ENCODE results near the gene SORCS2. TPM values are rescaled to one million over a fixed set of nuclear protein-coding genes. Genes with fewer than 3 reads are reported as not detected.

The SORCS2 gene
- total RNA-seq, 4 donors from 2014 or later: 0.07 to 1.2 (median 0.11) TPM

- Histone ChIP-seq H3K4me1 (no peaks in the 10 kb centered on the region), H3K9me3 (no peaks in the 10 kb centered on the region), H3K4me3 (no peak overlapping the region), H3K36me3 (no peaks in the 10 kb centered on the region), H3K27me3 (peaks cover 0 to 26% (median 20%) of the 10 kb centered on the region in 3 donors), H3K27ac (no peak overlapping the region)
- DNase-seq: no peak
- TF ChIP-seq CTCF (IDR thresholded peaks at IDR 0.05 in 4 of 5, conservative IDR thresholded peaks at IDR 0.05 in 1 of 5) (no peak), POLR2A (IDR thresholded peaks at IDR 0.05) (no peak)
- intact Hi-C loops (cut with DNase I; ENCODE audit: low total_unique reads) (no loop called here), in situ Hi-C loops (cut with MboI; ENCODE audit: low sequenced_read_pairs in 4 of 4) (no loop called here)
- no peak for ATAC-seq
Observed at GRCh38 chr4:7591409-7592053, 399.2 kb downstream of the SORCS2 start.

- Histone ChIP-seq H3K36me3 (no peaks in the 10 kb centered on the region), H3K27ac (no peak overlapping the region), H3K4me1 (no peaks in the 10 kb centered on the region), H3K9me3 (no peaks in the 10 kb centered on the region), H3K27me3 (peaks cover 0 to 26% (median 15%) of the 10 kb centered on the region in 3 donors), H3K4me3 (no peak overlapping the region)
- no peak for DNase-seq
- intact Hi-C loops (cut with DNase I; ENCODE audit: low total_unique reads): no loop called here
- in situ Hi-C loops (cut with MboI; ENCODE audit: low sequenced_read_pairs in 4 of 4): no loop called here
- no peak for TF ChIP-seq POLR2A (IDR thresholded peaks at IDR 0.05)
- TF ChIP-seq CTCF (IDR thresholded peaks at IDR 0.05 in 4 of 5, conservative IDR thresholded peaks at IDR 0.05 in 1 of 5): no peak
- ATAC-seq: no peak
Observed at GRCh38 chr4:7593646-7594412, 401.5 kb downstream of the SORCS2 start.

GRCh38 chr4:7595934-7596461 lies 403.7 kb downstream of the SORCS2 start:
- no peak for ATAC-seq
- DNase-seq: no peak
- H3K27ac ChIP-seq: no peak overlapping the region
- H3K36me3 ChIP-seq: no peaks in the 10 kb centered on the region
- H3K9me3 ChIP-seq: no peaks in the 10 kb centered on the region
- H3K4me1 ChIP-seq: no peaks in the 10 kb centered on the region
- in situ Hi-C loops (cut with MboI; ENCODE audit: low sequenced_read_pairs in 4 of 4): no loop called here
- no peak for TF ChIP-seq POLR2A (IDR thresholded peaks at IDR 0.05)
- no peak for TF ChIP-seq CTCF (IDR thresholded peaks at IDR 0.05 in 4 of 5, conservative IDR thresholded peaks at IDR 0.05 in 1 of 5)
- peaks cover 0 to 23% (median 8%) of the 10 kb centered on the region in 3 donors for H3K27me3 ChIP-seq
- no peak overlapping the region for H3K4me3 ChIP-seq
- intact Hi-C loops (cut with DNase I; ENCODE audit: low total_unique reads): no loop called here

- Histone ChIP-seq H3K9me3 (no peaks in the 10 kb centered on the region), H3K27ac (no peak overlapping the region), H3K36me3 (no peaks in the 10 kb centered on the region), H3K4me1 (no peaks in the 10 kb centered on the region), H3K27me3 (peaks cover 0 to 23% (median 3%) of the 10 kb centered on the region in 3 donors), H3K4me3 (no peak overlapping the region)
- in situ Hi-C loops (cut with MboI; ENCODE audit: low sequenced_read_pairs in 4 of 4) (no loop called here), intact Hi-C loops (cut with DNase I; ENCODE audit: low total_unique reads) (no loop called here)
- ATAC-seq (no peak), DNase-seq (no peak)
- TF ChIP-seq CTCF (IDR thresholded peaks at IDR 0.05 in 4 of 5, conservative IDR thresholded peaks at IDR 0.05 in 1 of 5): no peak
- TF ChIP-seq POLR2A (IDR thresholded peaks at IDR 0.05): no peak
Observed at GRCh38 chr4:7596918-7597606, 404.7 kb downstream of the SORCS2 start.

All from gastrocnemius medialis (tissue), 4 donors.